DOHH2 (cell line): ENCODE measurements around the gene BCL11B.

Experiments
- H3F3A ChIP-seq: fragments of 200-600 bp; sonication (generic), shearing (Covaris generic); 2 replicates; pipeline ENCODE4 v1.6.0; 2016; ENCODE audit warnings: antibody characterized with exemption, mild to moderate bottlenecking; ENCODE audit not compliant: control insufficient read depth, insufficient read depth
- H3K27ac ChIP-seq: fragments of 200-600 bp; sonication (generic); 2 replicates; pipeline ENCODE4 v1.5.1; 2014; ENCODE audit warnings: low read depth, mild to moderate bottlenecking, low read length, moderate library complexity
- H3K27me3 ChIP-seq: fragments of 200-600 bp; sonication (generic); 2 replicates; pipeline ENCODE4 v1.6.1; 2014; ENCODE audit warnings: mild to moderate bottlenecking, low read length, mixed read lengths; ENCODE audit not compliant: control insufficient read depth
- H3K36me3 ChIP-seq: fragments of 200-600 bp; sonication (generic); 2 replicates; pipeline ENCODE4 v1.6.1; 2014; ENCODE audit warnings: mild to moderate bottlenecking, low read length, moderate library complexity, mixed read lengths; ENCODE audit not compliant: control insufficient read depth
- H3K4me1 ChIP-seq: fragments of 200-600 bp; sonication (generic); 2 replicates; pipeline ENCODE4 v1.6.1; 2014; ENCODE audit warnings: mild to moderate bottlenecking, low read length, mixed read lengths; ENCODE audit not compliant: control insufficient read depth
- H3K4me2 ChIP-seq: fragments of 200-600 bp; sonication (generic); 2 replicates; pipeline ENCODE4 v1.6.0; 2014; ENCODE audit warnings: mild to moderate bottlenecking, low read length, moderate library complexity
- H3K4me3 ChIP-seq: fragments of 200-600 bp; sonication (generic); 2 replicates; pipeline ENCODE4 v1.5.1; 2014; ENCODE audit warnings: mild to moderate bottlenecking, low read length, mixed read lengths
- H3K79me2 ChIP-seq: fragments of 200-600 bp; sonication (generic); 2 replicates; pipeline ENCODE4 v1.6.1; 2014; ENCODE audit warnings: mild to moderate bottlenecking, low read length, mixed read lengths; ENCODE audit not compliant: control insufficient read depth
- H3K9me2 ChIP-seq: fragments of 200-600 bp; sonication (generic); replicated peaks from 2 replicates; pipeline ENCODE4 v1.6.1; 2014; ENCODE audit warnings: mild to moderate bottlenecking, low read length, mixed read lengths; ENCODE audit not compliant: control insufficient read depth
- H3K9me3 ChIP-seq: fragments of 200-600 bp; sonication (generic); 2 replicates; pipeline ENCODE4 v1.6.1; 2014; ENCODE audit warnings: antibody characterized with exemption, low read length, mixed read lengths; ENCODE audit not compliant: control insufficient read depth, insufficient read depth
- H4K20me1 ChIP-seq: fragments of 200-600 bp; sonication (generic); 2 replicates; pipeline ENCODE4 v1.6.0; 2014; ENCODE audit warnings: low read depth, mild to moderate bottlenecking, antibody characterized with exemption, low read length, moderate library complexity; ENCODE audit not compliant: control insufficient read depth, insufficient read depth
- CTCF ChIP-seq: fragments of 200-600 bp; sonication (generic); IDR thresholded peaks from one replicate; pipeline ENCODE4 v1.5.1; 2014; ENCODE audit warnings: antibody characterized with exemption, mild to moderate bottlenecking, low read depth, low read length; ENCODE audit not compliant: poor library complexity, severe bottlenecking
- EZH2phosphoT487 ChIP-seq: fragments of 200-600 bp; sonication (generic); IDR thresholded peaks from 2 replicates; pipeline ENCODE4 v1.6.1; 2017; ENCODE audit warnings: borderline replicate concordance, mild to moderate bottlenecking, antibody characterized with exemption, low read length, moderate library complexity, mixed read lengths

BCL11B gene

GRCh38 chr14:99127651-99128167, 144.3 kb downstream of the BCL11B start:
- Histone ChIP-seq H3K36me3 (no peaks in the 10 kb centered on the region), H3K4me2 (no peak overlapping the region), H3F3A (no peaks in the 10 kb centered on the region), H3K27me3 (no peaks in the 10 kb centered on the region), H3K79me2 (no peaks in the 10 kb centered on the region), H3K9me3 (no peaks in the 10 kb centered on the region), H4K20me1 (no peaks in the 10 kb centered on the region), H3K9me2 (no peaks in the 10 kb centered on the region), H3K4me3 (no peak overlapping the region), H3K27ac (no peak overlapping the region), H3K4me1 (no peaks in the 10 kb centered on the region)
- no peak for TF ChIP-seq EZH2phosphoT487
- TF ChIP-seq CTCF: no peak

- Histone ChIP-seq H3K4me2 (no peak overlapping the region), H3K36me3 (no peaks in the 10 kb centered on the region), H3F3A (no peaks in the 10 kb centered on the region), H3K4me3 (no peak overlapping the region), H3K9me2 (no peaks in the 10 kb centered on the region), H3K4me1 (no peaks in the 10 kb centered on the region), H3K27me3 (no peaks in the 10 kb centered on the region), H3K9me3 (no peaks in the 10 kb centered on the region), H3K27ac (no peak overlapping the region), H4K20me1 (no peaks in the 10 kb centered on the region), H3K79me2 (no peaks in the 10 kb centered on the region)
- TF ChIP-seq EZH2phosphoT487 (no peak), CTCF (no peak)
Observed at GRCh38 chr14:99125616-99126431, 146.2 kb downstream of the BCL11B start.

GRCh38 chr14:99125113-99125512, 146.9 kb downstream of the BCL11B start:
- TF ChIP-seq CTCF (no peak), EZH2phosphoT487 (no peak)
- Histone ChIP-seq H3K9me2 (no peaks in the 10 kb centered on the region), H3F3A (no peaks in the 10 kb centered on the region), H3K79me2 (no peaks in the 10 kb centered on the region), H3K36me3 (no peaks in the 10 kb centered on the region), H4K20me1 (no peaks in the 10 kb centered on the region), H3K27me3 (no peaks in the 10 kb centered on the region), H3K4me3 (no peak overlapping the region), H3K27ac (no peak overlapping the region), H3K9me3 (no peaks in the 10 kb centered on the region), H3K4me2 (no peak overlapping the region), H3K4me1 (no peaks in the 10 kb centered on the region)
